Right atrium auricular region (tissue), 2 donors: Measurements from ENCODE around the gene STIM1. TPM values are rescaled to one million over a fixed set of nuclear protein-coding genes. Genes with fewer than 3 reads are reported as not detected.

Source experiments
- DNase-seq: peaks from one replicate; pipeline ENCODE4 v3.0.0-alpha.2; 2019; ENCODE audit warnings: low spot score
- H3K27ac ChIP-seq, 2 donors: fragments of 200-600 bp; sonication (generic); 1 replicate in 1 of 2; 2 replicates in 1 of 2; pipeline ENCODE4 v1.5.1; 2016 to 2019
- H3K27me3 ChIP-seq, 2 donors: fragments of 200-600 bp; sonication (generic); one replicate each; pipeline versions ENCODE4 v1.5.1 to v1.6.0; 2017 to 2019
- H3K36me3 ChIP-seq: fragments of 200-600 bp; sonication (generic); one replicate; pipeline ENCODE4 v1.5.1; 2016
- H3K4me1 ChIP-seq, 2 donors: fragments of 200-600 bp; sonication (generic); one replicate each; pipeline versions ENCODE4 v1.5.1 to v1.6.0; 2017 to 2019
- H3K4me3 ChIP-seq, 2 donors: fragments of 200-600 bp; sonication (generic); 1 replicate in 1 of 2; 2 replicates in 1 of 2; pipeline ENCODE4 v1.5.1; 2017 to 2019; ENCODE audit warnings: mild to moderate bottlenecking in 1 of 2, moderate library complexity in 1 of 2
- H3K9me3 ChIP-seq, 2 donors: fragments of 200-600 bp; sonication (generic); one replicate each; pipeline ENCODE4 v1.5.1; 2019
- total RNA-seq, 2 donors: library from RNA; depleted of rRNA; stranded (reverse); fragments of >200 nt; gene quantifications; one replicate each; pipeline ENCODE4 v1.1.0, GENCODE V29; 2016
- TF ChIP-seq, protein P1 (sequence below), 2 donors: fragments of 200-600 bp; sonication (generic); IDR thresholded peaks; one replicate each; pipeline ENCODE4 v1.5.1; 2019; ENCODE audit warnings: antibody characterized with exemption in 2 of 2

The STIM1 gene
- total RNA-seq, 2 donors from 2014 or later = 15.4 to 16.6 TPM

DNA sequence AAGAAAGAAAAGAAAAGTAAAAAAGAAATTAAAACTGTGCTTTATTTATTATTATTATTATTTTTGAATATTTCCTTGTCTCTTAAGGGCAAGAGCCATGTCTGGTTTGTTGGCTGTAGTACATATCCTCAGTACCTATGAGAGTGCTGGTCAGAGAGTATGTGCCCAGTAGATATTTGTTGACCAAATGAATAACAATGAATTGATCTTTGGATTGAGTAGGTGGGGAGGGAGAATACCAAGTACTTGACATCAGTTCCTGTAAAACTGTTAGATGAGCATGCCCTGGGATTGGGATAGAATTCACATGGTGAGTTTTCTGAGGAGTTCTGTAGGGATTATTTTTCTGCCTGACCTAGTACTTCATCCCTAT, 11.4 kb downstream of the STIM1 start:
- no peak overlapping the region for H3K4me3 ChIP-seq
- DNase-seq = no peak
- no peaks in the 10 kb centered on the region for H3K9me3 ChIP-seq
- no peaks in the 10 kb centered on the region for H3K36me3 ChIP-seq
- H3K27ac ChIP-seq = peak overlapping the region; percentile 38 to 65
- no peaks in the 10 kb centered on the region for H3K27me3 ChIP-seq
- TF ChIP-seq, protein P1, sequence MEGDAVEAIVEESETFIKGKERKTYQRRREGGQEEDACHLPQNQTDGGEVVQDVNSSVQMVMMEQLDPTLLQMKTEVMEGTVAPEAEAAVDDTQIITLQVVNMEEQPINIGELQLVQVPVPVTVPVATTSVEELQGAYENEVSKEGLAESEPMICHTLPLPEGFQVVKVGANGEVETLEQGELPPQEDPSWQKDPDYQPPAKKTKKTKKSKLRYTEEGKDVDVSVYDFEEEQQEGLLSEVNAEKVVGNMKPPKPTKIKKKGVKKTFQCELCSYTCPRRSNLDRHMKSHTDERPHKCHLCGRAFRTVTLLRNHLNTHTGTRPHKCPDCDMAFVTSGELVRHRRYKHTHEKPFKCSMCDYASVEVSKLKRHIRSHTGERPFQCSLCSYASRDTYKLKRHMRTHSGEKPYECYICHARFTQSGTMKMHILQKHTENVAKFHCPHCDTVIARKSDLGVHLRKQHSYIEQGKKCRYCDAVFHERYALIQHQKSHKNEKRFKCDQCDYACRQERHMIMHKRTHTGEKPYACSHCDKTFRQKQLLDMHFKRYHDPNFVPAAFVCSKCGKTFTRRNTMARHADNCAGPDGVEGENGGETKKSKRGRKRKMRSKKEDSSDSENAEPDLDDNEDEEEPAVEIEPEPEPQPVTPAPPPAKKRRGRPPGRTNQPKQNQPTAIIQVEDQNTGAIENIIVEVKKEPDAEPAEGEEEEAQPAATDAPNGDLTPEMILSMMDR (IDR thresholded peaks at IDR 0.05) = no peak
- peaks cover 0 to 40% of the 10 kb centered on the region in 2 donors for H3K4me1 ChIP-seq

DNA sequence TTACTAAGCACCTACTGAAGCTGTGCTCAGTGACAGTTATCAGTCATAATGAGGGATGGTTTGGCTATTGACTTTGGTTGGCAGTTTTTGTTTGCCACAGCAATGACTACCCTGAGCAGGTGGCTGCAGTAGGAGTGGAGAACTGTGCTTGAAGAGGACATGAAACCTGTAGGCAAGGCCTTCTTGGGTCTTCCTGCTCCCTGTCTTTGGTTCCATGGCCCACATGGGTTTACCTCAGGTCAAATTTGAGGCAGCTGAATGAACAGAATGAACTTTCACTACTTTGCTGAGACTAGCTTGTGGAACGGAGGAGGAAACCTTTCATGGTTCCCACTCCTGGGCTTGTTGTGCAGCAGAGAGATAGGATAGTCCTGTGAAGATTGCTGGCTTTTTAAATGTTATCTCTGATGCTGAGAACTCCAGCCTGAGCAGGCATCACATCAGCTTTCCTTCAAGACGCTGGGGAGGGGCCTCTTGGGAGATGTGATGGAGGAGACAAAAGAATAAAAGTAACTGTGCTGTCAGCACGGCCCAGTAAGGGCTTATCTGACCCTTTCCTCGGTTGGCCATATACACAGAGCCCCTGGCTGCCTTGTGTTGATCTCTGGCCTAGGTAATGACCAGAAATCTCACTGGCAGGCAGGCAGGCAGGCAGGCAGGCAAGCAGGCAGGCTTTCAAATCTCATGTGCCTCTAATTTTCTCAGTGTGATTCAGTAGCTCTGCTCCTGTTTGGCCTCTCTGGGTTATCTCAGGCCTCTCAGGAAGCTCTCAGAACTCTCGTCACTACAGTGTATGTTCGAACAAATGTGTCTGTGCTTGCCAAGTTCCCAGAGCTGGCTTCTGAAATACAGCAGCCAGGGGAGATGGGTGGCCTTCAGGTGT, 12.0 kb downstream of the STIM1 start:
- peak overlapping the region in 1 of 2 donors; percentile 65 for H3K27ac ChIP-seq
- H3K36me3 ChIP-seq = no peaks in the 10 kb centered on the region
- H3K9me3 ChIP-seq = no peaks in the 10 kb centered on the region
- TF ChIP-seq, protein P1 (IDR thresholded peaks at IDR 0.05) = no peak
- H3K27me3 ChIP-seq = no peaks in the 10 kb centered on the region
- H3K4me3 ChIP-seq = no peak overlapping the region
- peaks cover 0 to 40% of the 10 kb centered on the region in 2 donors for H3K4me1 ChIP-seq
- DNase-seq = peak; percentile 66

DNA sequence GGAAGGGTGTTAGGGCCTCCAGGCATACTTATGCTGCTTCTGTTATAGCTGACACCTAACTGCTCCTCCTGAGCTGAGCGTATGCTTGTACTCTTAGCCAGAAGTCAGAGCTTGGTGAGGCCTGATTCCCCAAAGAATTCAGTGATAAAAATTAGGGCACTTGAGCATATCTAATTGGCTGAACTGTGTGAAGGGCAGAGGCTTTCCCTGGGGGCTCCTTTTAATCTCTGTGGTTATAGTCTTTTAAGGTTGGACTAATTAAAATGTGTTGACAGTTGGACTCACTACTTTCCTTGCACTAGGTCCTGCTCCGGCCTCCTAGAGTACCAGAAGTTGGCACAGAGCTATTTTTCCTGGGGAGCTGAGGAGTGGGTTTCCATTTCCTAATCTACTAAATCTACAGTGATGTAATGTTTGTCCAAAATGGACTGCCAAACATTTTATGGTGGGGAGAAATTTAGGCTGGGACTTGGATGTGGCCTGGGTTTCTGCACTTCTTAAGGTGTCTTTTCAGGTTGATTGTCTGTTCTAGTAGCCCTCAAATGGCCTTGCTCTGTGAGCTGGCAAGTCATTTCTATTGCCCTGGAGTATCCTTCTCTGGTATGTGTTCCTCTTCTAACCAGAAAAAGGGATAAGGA, 18.4 kb downstream of the STIM1 start:
- no peaks in the 10 kb centered on the region for H3K27me3 ChIP-seq
- no peaks in the 10 kb centered on the region for H3K9me3 ChIP-seq
- H3K4me3 ChIP-seq = no peak overlapping the region
- no peaks in the 10 kb centered on the region for H3K4me1 ChIP-seq
- H3K36me3 ChIP-seq = no peaks in the 10 kb centered on the region
- no peak overlapping the region for H3K27ac ChIP-seq
- TF ChIP-seq, protein P1 (IDR thresholded peaks at IDR 0.05) = no peak
- DNase-seq = no peak

DNA sequence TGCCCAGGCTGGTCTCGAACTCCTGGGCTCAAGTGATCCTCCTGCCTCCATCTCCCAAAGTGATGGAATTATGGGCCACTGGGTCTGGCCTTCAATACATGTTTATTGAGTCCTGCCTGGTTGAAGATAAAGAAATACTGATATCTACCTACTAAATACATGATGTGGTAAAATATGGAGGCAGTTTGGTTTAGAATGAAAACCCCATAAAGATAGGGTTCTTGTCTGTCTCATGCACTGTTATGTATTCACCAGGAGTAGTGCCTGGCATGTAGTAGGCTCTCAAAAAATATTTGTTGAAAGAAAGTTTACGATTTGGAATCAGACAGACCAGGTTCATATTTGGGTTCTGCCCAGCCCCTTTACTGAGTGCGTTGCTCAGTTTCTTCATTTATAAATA, 21.1 kb downstream of the STIM1 start:
- Histone ChIP-seq H3K27me3 (no peaks in the 10 kb centered on the region), H3K36me3 (no peaks in the 10 kb centered on the region), H3K4me1 (peaks cover 0 to 20% of the 10 kb centered on the region in 2 donors), H3K4me3 (no peak overlapping the region), H3K27ac (no peak overlapping the region), H3K9me3 (no peaks in the 10 kb centered on the region)
- TF ChIP-seq, protein P1 (IDR thresholded peaks at IDR 0.05) = no peak
- no peak for DNase-seq

DNA sequence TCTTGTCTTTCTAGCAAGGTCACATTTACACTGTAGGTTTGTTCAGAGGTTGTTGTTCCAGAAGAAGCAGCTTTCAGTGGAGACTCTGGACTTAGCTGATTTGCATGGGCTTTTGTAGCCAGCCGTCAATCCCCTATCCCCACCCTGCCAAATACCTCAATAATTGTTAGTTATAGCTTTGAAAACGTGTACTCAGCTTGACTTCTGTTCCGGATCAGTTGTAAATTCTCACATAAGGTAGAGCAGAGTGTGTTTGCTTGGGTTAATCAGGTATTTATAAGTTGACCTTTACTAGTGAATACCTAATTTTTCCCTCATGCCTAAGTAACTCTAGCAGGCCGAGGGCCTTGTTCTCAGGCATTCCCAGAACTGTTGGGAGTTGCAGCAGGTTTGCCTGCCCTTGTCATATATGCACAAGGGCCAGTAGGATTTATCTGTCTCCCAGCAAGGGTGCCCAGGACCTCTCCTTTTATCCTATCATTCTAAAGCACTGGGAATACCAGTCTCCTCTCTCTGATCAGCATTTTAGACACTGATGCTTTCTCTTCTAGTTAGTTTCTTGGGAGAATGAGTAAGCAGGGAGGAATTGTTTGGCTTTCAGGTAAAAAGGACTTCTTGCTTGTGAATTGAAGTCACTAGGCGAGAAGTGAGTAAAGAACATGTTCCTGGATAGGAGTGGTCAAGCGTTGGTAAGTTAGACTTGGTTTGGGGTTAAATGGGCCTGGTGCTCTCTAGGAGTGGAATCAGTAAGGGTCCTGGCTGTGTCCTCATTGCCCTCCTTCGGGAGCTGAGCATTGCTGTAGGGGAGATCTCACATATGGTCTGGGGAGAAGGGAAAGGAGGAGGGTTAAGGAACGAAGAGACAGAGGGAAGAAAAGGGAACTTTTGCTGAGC, 22.1 kb downstream of the STIM1 start:
- H3K27me3 ChIP-seq = no peaks in the 10 kb centered on the region

More for the DNA sequence above, 22.1 kb downstream of the STIM1 start:
- DNase-seq = no peak
- Histone ChIP-seq H3K4me1 (peaks cover 0 to 20% of the 10 kb centered on the region in 2 donors), H3K9me3 (no peaks in the 10 kb centered on the region), H3K27ac (no peak overlapping the region), H3K4me3 (no peak overlapping the region), H3K36me3 (no peaks in the 10 kb centered on the region)
- TF ChIP-seq, protein P1 (IDR thresholded peaks at IDR 0.05) = no peak
